Activated CD8-positive, alpha-beta memory T cell treated with anti-CD3 and anti-CD28 coated beads for 48 hours (primary cell): ENCODE results near the gene SCFD2.

ENCODE experiments used
- DNase-seq, 3 experiments: peaks; one replicate each; pipeline ENCODE4 v3.0.0-alpha.2; 2020; ENCODE audit warnings: low read depth in 2 of 3, low spot score in 2 of 3

Gene SCFD2

GRCh38 chr4:52894443-52894842 is 471.4 kb downstream of the SCFD2 start:
- no peak for DNase-seq

- DNase-seq = no peak
Observed at GRCh38 chr4:52892880-52893279, 473.0 kb downstream of the SCFD2 start.

- no peak for DNase-seq
Observed at GRCh38 chr4:52891743-52892142, 474.1 kb downstream of the SCFD2 start.

- no peak for DNase-seq
Observed at GRCh38 chr4:52890521-52890791, 475.4 kb downstream of the SCFD2 start.

- no peak for DNase-seq
Observed at GRCh38 chr4:52889778-52890520, 475.9 kb downstream of the SCFD2 start.

GRCh38 chr4:52889354-52889753 is 476.5 kb downstream of the SCFD2 start:
- no peak for DNase-seq

- no peak for DNase-seq
Observed at GRCh38 chr4:52884994-52885393, 480.9 kb downstream of the SCFD2 start.

- DNase-seq = no peak
Observed at GRCh38 chr4:52883707-52884669, 481.9 kb downstream of the SCFD2 start.

GRCh38 chr4:52883183-52883621 is 482.7 kb downstream of the SCFD2 start:
- no peak for DNase-seq

- DNase-seq = no peak
Observed at GRCh38 chr4:52880994-52881393, 484.9 kb downstream of the SCFD2 start.

- DNase-seq = no peak
Observed at GRCh38 chr4:52879471-52879870, 486.4 kb downstream of the SCFD2 start.

- no peak for DNase-seq
Observed at GRCh38 chr4:52877694-52878093, 488.2 kb downstream of the SCFD2 start.

GRCh38 chr4:52877036-52877435 is 488.8 kb downstream of the SCFD2 start:
- no peak for DNase-seq

GRCh38 chr4:52876069-52876468 is 489.8 kb downstream of the SCFD2 start:
- DNase-seq = no peak

GRCh38 chr4:52874948-52875347 is 490.9 kb downstream of the SCFD2 start:
- DNase-seq = no peak

- DNase-seq = no peak
Observed at GRCh38 chr4:52873861-52874343, 492.0 kb downstream of the SCFD2 start.

- no peak for DNase-seq
Observed at GRCh38 chr4:52873191-52873590, 492.7 kb downstream of the SCFD2 start.

- no peak for DNase-seq
Observed at GRCh38 chr4:52870225-52870624, 495.6 kb downstream of the SCFD2 start.

GRCh38 chr4:52869656-52870055 is 496.2 kb downstream of the SCFD2 start:
- DNase-seq = no peak

GRCh38 chr4:52869196-52869595 is 496.7 kb downstream of the SCFD2 start:
- DNase-seq = no peak

GRCh38 chr4:52868133-52868532 is 497.7 kb downstream of the SCFD2 start:
- no peak for DNase-seq

GRCh38 chr4:52867163-52867562 is 498.7 kb downstream of the SCFD2 start:
- no peak for DNase-seq
